Stimulated activated CD4-positive, alpha-beta T cell treated with anti-CD3 and anti-CD28 coated beads, Interleukin-4, amount 100 ng/mL, for 4 hours (primary cell): ENCODE data around the gene SMIM23.

Experiments
- DNase-seq, 2 experiments: peaks; one replicate each; pipeline ENCODE4 v3.0.0-alpha.2; 2020

Gene SMIM23

DNA sequence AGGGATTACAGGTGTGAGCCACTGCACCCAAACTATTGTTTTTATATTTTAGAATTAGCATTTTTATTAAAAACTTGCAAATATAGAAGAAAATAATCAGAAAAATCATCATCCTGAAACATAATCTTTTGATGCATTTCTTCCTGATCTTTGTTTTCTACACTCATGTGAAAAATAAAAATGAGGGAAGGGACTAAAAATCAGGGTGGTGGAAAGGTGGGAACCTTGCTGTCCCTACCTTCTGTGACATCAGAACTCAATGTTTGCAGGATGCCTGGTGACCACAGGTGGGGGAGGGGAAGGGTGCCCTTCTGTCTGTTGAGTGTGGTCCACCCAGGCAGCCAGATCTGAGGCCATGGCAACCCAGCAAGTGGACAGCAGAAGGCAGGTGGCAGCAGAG, at the start of gene SMIM23:
Gene SMIM23, plus strand, starts transcription at position 301 of the 400 bp plus-strand sequence. Its CDS starts 55 bp downstream, at position 356.
- DNase-seq, result no peak

DNA sequence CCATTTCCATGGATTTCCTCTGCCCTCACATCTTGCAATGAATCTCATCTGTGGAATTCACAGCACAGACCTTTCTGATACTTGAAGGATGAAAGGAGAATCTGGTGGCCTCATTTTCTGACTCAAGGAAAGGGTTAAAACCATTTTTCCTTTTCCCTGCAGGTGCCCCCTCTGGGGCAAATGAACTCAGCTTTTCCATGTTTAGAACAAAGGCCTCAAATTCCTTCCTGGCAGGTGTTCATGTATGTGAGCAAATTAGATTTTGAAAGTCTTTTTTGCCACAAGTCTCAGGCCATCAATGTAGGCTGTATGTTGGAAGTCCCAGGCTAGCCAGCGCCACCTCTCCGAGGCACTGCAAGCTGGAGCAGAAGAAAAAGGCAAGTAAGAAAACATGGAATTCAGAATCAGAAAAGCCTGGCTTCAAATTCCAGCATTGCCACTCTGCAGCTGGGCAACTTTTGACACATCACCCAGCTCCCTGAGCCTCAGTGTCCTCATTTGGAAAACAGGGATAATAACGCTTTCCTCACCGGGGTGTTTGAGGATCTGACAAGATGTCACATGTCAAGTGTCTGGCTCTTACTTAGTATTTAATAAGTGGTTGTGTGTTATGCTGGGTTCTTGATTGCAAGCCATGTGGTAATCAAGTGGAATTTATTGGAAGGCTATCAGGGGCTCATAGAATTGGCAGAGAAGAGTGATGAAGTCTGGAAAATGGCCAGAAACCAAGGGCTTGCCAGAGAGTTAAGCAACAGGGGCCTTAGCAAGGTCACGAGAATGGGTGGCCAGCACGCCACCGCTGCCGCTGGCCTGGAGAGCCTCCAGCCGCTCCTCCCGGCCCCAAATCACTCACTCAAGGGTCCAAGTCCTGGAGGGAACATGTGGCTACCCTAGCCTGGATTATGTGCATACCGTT, 48.4 kb upstream of the SMIM23 start:
- DNase-seq, result no peak

DNA sequence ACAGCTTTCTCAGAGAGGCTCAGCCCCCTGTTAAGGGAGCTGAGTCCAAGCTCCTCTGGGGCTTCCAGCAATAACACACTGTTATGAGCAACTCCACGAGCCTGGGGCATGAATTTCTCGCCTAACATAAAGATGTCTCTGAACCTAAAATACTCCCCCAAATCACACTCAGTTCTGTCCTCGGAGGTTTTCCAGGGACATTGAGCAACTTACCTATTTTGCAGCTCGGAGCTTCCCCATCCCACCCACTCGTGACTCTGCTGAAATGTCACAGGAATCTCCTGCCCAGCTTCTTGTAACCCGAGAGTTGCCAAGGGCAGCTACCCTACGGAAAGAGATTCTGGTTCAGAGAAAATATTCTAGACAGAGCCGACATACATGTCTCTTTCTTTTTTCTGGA, 47.1 kb upstream of the SMIM23 start:
- no peak for DNase-seq

DNA sequence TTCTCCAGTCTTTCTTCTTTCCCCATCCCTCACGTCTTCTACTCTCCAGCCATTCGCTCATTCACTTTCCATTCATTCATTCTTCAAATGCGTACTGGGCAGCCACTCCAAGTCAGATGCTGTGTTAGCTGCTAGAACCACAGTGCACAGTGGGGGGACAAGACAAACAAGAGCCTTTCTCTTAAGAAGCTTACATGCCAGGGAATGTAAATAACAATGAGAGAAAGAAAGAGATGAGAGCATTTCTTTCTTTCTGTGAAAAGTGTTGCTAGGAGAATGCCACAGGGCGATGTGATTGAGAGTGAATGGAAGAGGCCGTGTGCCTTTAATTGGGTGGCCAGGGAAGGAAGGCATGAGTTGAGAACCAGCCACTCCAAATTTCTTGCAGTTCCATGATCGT, 46.3 kb upstream of the SMIM23 start:
- DNase-seq, result no peak

DNA sequence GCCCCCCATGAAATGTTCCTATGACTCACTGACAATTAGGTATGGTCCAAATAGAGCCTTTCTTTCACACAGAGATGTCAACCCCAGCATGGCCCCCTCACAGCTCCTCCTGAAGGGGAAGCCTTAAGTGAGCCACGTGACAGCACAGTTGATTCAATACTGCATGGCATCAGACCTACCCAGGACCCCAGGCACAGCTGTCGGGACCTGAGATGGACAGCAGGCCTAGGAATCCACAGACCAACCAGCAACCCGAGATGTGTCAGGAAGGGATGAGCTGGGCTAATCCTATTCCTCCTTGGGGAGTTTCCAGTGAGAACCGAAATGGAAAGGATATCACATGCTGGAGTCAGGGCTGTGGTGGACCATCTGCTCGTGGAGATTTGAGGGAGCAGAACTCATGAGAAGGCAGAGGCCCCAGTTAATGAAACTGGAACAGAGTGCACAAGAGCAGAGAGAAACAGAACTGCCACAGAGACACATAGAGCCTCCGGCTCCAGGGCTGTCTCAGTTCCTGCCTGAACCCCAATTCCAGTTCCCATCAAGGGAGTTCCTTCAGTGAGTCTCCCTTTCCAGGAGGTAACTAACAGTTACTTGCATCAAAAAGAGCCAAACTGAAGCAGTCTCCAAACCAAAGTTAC, 42.1 kb upstream of the SMIM23 start:
- no peak for DNase-seq

DNA sequence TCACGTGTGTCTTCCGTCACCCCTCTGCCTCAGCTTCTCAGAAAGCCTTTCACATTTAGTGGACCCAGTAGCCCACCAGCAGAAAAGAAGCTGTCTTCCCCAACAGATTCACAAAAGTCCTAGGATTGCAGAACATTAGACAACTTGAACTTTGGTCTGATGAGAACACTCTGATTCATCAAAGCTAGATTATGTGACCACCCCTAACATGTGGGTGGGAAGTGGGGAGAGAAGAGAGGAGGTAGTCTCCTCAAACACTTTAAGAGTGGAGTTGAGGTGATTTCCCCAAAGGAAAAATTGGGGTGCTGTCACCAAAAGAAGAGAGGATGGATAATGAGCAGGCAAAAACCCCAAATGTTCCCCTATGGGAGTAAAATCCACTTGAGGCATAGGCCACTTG, 41.4 kb upstream of the SMIM23 start:
- no peak for DNase-seq

DNA sequence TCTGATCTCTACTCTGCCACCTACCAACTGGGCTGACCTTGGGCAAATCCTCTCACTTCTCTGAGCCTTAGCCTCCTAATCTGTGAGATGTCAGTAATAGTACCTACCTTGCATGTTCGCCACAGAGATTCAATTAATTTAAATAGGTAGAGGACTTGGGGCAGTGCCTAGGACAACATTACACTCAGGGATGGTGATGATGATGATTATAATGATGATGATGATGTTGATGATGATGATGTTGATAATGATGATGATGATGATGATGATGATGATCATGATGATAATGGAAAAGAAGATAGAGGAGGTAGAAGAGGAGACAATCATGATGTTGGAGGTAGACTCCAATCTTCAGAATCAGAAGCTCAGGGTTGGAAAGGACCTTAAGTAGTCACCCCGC, 40.7 kb upstream of the SMIM23 start:
- DNase-seq, result no peak

DNA sequence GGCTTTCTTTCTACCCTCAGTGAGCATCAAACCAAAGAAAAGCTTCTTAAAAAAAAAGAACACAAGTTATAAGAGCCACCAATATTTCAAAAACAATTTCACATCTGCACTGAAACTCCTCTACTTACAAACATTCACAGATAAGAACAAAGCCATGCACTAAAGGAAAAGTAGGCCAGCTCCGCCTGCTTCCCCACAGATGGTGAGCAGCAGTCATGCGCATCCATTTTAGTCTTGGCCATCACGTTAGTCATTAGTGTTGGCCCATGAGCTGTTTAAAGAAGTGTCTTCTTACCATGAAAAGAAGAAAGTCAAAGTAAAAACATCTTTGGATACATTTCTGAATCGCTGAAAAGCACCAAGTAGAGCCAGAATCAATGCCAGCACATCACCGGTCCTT, 40.0 kb upstream of the SMIM23 start:
- no peak for DNase-seq

DNA sequence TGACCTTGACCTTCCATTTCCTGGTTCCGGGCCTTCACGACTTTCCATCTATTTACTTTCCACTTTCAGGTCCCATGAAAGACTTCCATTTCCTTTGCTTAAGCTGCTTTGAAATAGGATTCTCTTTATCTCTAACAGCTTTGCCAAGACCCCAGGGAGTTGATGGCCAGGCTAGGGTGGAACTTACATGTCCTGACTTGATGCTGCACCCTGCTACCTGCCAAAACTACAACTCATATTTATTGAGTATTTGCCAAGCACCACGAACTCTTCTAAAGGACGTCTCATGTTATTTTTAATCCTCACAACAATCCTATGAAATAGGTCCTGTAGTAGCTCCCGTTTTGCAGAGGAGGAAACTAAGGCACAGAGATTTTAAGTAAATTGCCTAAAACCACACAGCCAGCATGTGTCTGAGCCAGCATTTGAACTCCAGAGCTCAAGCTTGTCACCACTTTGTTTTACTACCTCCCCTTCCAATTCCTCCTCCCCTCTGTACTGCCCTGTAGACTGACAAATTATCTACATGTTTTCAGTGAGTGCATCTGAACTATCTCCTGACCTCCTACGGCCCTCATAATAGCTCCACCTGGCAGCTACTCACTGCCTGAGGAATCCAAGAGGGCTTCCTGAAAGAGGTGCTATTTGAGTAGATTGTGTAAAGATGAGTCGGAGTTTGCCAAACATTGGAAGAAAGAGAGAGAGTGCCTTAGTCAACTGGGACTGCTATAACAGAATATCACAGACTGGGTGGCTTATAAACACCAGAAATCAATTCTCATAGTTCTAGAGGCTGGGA, 38.4 kb upstream of the SMIM23 start:
- DNase-seq, result no peak

DNA sequence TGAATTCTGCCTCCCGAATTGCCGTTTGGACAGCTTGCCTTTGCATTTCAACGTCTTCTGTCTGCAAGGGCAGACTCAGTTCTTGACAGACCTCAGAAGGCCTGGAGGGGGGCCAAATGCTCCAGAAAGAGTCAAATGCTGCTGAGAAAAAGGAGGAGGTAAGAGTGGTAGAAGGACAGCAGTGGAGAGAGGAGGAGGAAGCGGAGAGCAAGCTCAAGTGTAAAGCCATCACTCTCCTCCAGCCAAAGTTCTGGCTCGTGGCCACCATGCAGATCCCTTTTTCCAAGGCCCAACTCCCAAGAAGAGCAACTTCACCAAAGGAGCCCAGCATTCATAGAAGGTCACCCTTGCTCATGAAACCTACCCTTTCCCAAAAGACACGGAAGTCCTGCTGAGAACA, 36.9 kb upstream of the SMIM23 start:
- no peak for DNase-seq

DNA sequence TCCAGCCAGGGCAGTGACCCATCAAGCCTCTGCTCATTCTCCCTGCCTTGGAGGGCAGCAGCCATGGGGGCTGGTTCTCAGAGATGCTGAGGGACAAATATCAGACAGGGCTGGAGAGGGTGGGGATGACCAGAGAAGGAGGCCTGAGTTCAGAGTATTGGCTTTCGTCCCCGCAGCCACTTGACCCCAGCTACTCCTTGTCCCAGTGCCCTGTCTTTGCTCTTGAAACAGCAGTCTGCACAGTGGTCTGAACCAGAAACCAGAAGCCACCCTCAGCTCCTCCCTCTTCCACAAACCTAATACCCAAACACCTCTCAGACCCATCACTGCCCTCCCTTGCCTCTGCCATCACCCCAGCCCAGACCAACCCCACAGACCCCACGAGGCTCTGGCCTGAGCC, 36.3 kb upstream of the SMIM23 start:
- DNase-seq, result no peak

DNA sequence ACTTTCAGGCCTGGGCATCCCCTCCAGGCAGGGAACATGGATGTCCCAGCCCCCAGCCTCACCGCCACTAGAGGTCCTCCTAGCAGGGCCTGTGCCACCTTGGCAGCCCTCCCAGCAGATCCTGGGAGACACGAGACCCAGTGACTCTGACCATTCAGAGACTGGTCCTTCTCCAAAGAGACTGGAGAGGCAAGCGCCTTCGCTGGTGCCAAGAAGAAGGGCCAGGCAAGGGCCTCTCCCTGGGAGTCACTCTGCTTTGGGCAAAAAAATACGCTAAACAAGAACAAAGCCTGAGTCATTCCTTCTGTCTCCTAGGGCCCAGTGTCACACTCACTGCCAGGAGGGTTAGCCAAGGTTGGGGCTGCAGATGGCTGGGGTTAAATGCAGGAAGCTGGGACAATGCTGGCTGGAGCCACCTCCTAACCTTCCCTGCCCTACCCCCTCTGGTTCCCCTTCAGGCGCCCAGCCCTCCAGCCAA, 35.3 kb upstream of the SMIM23 start:
- DNase-seq, result no peak

DNA sequence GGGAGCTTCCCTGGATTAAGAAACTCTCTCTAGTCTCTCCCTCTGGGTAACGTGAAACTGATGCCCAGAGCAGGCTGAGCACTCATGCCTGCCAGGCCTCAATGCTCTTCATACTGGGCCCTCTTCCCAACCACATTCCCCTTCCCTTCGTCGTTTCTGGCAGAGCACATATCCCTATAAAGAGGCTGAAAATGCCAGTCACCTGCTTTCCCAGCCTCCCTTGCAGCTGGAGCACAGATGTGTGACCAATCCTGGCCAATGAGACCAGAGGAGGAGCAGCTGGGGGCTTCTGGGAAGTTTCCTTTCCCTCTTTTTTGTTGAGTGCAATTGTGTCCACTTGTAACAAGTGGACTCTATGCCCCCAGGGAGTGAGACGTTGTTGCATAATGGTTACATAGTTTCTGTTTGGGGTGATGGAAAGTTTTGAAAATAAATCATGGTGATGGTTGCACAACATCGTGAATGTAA, 30.2 kb upstream of the SMIM23 start:
- DNase-seq, result no peak

DNA sequence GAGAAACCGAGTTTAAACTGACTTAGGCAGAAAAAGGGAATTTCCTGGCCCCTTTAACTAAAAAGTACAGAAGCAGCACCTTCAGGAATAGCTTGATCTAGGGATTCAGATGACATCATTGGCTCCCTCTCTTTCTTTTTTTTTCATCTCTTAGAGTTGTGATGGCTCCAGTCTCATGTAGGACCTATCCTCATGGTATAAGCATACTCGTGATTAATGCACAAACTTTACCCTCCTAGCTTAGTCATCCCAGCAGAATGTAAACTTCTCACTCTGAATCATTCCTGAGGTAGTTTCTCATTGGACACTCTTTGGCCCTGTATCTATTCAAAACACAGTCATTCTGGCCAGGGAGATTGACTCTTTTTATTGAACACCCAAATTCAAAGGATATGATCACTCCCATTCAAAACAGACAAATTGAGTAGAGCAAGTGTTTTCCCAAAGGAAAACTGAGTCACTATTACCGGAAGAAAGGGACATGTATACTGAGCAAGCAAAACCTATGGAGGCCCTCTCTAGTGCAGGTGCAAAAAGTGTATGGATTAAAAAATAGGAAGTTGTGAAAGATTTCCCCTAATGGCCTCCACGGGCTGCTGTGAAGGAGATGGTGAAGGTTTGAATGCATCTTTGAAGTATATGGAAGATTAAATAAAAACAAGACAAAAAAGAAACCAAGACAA, 27.6 kb upstream of the SMIM23 start:
- DNase-seq, result no peak

DNA sequence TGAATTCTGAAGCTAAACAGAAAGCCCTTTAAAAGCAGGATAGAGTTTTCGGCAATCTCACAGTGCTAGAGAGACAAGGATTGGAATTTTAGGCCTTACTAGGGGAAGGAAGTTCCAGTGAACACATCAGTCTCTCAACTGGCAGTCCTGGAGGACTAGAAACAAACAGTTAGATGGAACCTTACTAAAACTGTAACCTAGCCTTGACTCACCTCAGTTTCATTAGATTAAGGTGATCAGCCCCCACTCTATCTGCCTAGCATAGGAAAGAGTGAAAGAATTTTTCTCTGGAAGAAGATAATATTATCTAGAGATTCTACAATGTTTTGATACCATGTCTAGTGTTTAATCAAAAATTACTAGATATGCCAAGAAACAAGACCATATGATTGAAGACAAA, 25.8 kb upstream of the SMIM23 start:
- no peak for DNase-seq

DNA sequence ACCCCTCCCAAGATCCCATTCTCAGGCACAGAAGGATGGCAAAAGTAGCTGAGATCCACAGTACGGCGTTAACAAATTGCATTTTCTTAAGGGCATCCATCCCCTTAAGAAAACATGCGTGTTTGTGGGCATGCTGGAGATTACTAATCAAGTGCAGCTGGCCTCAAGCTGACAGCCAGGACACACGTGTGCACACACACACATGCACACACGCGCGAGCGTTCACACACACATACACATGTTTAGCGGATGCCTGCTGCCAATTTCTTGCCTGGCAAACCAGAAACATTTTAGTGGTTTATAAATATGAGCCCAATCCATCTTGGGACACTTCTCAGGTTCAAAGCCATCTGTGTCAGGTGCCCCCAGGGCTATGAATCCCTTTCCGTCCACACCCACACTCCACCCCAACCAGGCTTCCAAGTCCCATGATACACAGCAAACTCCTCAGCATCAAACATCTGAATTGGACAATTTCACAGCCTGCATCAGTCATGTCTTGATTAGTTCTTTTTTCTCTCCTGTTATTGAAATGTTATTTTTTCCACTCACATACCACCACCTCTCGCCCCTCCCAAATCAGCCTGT, 23.5 kb upstream of the SMIM23 start:
- DNase-seq, result no peak

DNA sequence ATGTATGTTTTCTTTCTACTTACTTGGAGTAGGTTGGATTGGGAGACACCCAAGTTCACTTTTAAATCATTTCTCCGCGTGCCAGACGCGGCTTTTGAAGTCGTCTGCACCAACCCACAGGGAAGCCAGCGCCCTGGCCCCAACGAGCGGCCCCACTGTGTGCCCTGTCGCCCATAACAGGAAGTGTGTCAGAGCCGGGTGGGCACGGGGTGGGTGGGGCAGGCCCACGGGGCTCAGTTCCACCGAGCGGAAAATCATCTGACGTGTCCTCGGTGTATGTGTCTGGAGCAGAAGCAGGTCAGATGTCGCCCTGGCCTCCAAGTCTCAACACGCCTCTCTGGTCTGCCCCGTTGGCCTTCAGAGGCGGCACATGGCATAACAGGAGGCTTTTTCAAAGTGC, 22.7 kb upstream of the SMIM23 start:
- DNase-seq, result no peak

DNA sequence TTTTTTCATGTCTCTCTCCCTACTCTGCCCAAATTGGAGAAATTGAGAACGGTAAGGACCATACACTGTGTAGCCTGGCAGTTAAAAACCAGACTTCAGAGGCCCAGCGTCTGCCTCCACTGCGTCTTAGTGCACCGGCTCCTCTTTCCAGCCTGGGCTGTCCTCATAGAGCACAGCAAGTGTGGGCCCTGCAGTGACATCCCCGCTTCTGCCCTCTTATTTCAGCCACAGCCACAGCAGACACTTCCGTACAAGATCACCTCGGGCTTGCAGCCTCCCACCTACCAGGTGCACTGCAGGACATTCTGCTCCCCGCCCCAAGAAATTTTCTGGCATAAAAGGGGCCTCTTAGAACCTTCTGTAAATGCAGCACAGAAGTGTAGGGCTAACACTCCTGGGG, 21.4 kb upstream of the SMIM23 start:
- no peak for DNase-seq

DNA sequence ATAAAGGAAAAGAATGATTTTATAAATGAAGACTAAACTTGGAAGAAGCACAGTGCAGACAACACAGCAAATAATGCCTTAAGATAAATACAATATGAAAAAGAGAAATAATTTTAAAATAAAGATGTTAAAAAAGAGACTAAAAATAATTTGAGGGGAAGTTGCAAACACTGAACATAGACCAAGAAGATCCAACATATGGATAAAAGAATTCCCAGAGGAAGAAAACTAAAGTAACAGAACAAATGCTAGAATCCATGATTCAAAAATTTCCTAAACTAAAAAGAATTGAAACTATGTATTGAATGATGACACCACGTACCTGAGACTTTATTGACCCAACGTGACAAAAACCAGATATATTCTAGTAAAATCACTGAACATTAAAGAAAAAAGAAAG, 18.7 kb upstream of the SMIM23 start:
- DNase-seq, result no peak

DNA sequence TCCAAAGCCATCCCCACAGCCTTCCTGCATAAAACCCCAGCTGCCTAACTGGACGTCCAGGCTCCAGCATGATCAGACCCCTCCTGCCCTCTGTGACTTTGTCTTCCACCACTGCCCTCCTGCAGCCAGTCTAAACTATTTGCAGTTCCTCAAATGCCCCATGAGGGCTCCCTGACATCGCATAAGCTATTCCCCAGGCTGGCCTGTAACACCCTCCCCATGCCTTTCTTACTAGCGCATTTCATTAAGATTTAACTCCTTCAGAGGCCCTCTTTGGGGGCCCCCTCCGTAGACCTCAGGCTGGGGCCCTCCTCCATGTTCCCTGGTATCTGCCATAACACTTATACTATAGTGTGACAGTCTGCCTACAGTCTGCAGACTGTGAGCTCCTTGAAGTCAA, 15.5 kb upstream of the SMIM23 start:
- no peak for DNase-seq

DNA sequence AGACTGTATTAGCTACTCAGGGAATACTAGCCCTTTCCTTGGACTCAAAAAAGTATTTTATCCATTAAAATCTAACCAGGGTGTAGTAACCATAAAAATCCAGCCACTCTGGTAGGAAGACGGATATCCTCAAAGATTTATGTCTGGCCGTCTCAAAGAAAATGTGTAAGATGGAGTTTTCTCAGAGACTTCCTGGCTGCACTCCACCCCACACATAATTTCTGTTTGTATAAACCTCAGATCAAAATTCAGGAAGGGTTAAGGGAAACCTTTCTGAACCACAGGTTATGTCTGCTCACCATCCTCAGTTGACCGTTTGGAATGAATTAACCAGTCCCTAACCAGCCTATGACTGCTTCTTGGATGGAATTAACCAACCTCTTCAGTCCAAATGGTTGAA, 13.8 kb upstream of the SMIM23 start:
- DNase-seq, result no peak

DNA sequence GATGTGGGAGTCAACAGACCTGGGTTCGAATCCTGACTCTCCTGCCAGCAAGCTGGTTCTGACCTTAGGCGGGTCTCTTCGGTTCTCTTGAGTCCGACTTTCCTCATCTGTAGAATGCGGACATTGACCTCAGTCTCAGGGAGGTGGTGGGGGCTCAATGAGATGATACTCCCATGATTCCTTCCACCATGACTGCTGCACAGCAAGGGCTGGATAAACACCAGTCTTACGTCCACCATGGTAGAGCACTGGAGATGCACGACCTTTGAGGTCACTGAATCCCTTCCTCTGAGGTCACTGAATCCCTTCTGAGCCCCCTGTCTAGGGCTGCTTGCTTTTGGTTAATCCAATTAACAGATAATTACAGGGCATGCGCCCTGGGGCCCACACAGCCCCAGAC, 12.5 kb upstream of the SMIM23 start:
- DNase-seq, result no peak
